ENCODE data around the gene PNLDC1.

Gene PNLDC1, protein sequence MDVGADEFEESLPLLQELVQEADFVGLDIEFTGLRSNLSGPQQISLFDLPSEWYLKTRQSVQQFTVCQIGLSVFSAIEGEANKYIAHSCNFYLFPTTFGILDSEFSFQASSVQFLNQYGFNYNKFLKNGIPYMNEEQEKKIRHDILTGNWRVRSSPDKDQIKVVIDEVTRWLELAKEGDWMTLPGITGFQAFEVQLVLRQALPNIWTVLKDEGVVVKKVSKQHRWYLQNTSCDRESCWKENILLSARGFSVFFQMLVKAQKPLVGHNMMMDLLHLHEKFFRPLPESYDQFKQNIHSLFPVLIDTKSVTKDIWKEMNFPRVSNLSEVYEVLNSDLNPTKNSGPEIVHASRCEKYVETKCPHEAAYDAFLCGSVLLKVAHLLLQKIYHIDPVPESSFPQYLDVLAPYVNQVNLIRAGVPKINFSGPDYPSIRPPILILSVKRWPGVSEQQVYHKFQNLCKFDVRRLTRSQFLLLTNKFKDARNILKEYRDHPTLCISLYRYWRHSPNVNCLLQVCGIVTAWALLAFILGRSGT

DNA sequence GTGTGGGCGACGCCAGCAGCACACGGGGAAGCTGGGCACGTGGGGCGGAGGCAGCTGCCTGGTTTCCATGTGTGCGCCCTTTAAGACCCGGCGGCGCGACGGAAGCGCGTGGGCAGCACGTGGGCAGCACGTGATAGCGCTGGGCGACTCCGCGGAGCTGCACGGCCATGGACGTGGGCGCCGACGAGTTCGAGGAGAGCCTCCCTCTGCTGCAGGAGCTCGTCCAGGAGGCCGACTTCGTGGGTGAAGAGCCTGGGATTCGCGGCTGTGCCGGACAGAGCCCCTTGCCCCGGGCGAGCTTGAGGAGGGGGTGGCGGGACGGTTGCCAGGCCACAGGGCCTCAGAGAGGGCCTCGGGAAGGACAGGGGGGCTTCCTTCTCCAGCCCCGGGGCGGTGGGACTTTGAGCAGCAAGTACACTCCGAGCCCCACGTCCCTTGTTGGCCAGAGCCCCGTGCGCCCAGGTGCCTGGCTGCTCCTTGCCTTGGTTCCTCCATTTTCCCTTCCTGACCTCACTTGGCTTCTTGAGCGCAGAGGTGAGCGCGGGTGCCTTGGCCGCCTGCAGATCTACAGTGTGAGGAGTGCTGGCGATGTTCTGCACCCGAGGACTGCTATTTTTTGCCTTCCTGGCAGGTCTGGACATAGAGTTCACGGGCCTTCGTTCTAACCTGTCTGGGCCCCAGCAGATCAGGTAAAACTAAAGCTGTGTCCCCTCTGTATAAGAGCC is at the start of gene PNLDC1:
PNLDC1 (plus strand) TSS at position 136 of the 725 bp plus-strand sequence; CDS start at position 168, 32 bp downstream.
- H3K4me3 ChIP-seq (ENCODE audit: low read length, poor library complexity, severe bottlenecking) = no peak within 1 kb of the TSS
- no peak within 1 kb of the TSS for H3K9ac ChIP-seq (ENCODE audit: low read depth, low read length, poor library complexity, severe bottlenecking)
- no peaks in the 10 kb centered on the region for H3K27me3 ChIP-seq (ENCODE audit: insufficient read depth, low read length, poor library complexity, severe bottlenecking)
- H3K79me2 ChIP-seq (ENCODE audit: insufficient read depth, low read length) = peaks cover 20% of the 10 kb centered on the region
- peaks cover 2% of the 10 kb centered on the region; the same call in 1 of the 2 replicates for H3F3A ChIP-seq (ENCODE audit: low read depth)
- H2AFZ ChIP-seq (ENCODE audit: low read length) = no peak within 1 kb of the TSS
- H3K36me3 ChIP-seq (ENCODE audit: insufficient read depth, low read length) = peaks cover 34% of the 10 kb centered on the region; the same call in 1 of the 2 replicates
- H3K4me1 ChIP-seq (ENCODE audit: insufficient read depth, low read length, poor library complexity, severe bottlenecking) = peaks cover 3% of the 10 kb centered on the region
- no peak for TF ChIP-seq EZH2phosphoT487 (IDR thresholded peaks at IDR 0.05; ENCODE audit: borderline replicate concordance)
- TF ChIP-seq, protein P1, sequence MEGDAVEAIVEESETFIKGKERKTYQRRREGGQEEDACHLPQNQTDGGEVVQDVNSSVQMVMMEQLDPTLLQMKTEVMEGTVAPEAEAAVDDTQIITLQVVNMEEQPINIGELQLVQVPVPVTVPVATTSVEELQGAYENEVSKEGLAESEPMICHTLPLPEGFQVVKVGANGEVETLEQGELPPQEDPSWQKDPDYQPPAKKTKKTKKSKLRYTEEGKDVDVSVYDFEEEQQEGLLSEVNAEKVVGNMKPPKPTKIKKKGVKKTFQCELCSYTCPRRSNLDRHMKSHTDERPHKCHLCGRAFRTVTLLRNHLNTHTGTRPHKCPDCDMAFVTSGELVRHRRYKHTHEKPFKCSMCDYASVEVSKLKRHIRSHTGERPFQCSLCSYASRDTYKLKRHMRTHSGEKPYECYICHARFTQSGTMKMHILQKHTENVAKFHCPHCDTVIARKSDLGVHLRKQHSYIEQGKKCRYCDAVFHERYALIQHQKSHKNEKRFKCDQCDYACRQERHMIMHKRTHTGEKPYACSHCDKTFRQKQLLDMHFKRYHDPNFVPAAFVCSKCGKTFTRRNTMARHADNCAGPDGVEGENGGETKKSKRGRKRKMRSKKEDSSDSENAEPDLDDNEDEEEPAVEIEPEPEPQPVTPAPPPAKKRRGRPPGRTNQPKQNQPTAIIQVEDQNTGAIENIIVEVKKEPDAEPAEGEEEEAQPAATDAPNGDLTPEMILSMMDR (conservative IDR thresholded peaks at IDR 0.05; ENCODE audit: low read length) = no peak
- H3K9me3 ChIP-seq (ENCODE audit: insufficient read depth, low read depth, low read length) = no peaks in the 10 kb centered on the region
- H3K4me2 ChIP-seq (ENCODE audit: low read depth, low read length, poor library complexity, severe bottlenecking) = no peak within 1 kb of the TSS
- H3K9me2 ChIP-seq (replicated peaks; ENCODE audit: low read depth, low read length) = no peaks in the 10 kb centered on the region
- peaks cover 5% of the 10 kb centered on the region for H4K20me1 ChIP-seq (ENCODE audit: insufficient read depth, low read length, poor library complexity, severe bottlenecking)

DNA sequence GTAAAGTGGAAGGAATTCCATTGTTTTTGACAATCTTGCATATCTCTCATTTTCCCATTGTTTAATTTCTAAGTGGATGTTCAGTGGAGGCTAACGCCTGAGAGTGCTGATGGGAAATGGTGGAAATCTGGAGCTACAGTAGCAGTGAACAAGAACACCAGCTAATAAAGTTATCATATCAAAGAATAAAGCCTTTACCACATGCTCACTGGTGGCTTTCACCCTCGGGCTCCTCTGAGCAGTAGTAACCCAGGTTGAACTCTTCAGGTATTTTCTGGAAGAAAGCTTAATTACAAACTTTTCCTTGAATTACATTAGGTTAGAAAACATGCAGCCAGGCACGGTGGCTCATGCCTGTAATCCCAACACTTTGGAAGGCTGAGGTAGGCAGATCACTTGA is 48.6 kb upstream of the PNLDC1 start:
- TF ChIP-seq, protein P1 (conservative IDR thresholded peaks at IDR 0.05; ENCODE audit: low read length) = no peak
- no peak for TF ChIP-seq EZH2phosphoT487 (IDR thresholded peaks at IDR 0.05; ENCODE audit: borderline replicate concordance)
- Histone ChIP-seq H3K36me3 (ENCODE audit: insufficient read depth, low read length) (peaks cover 93% of the 10 kb centered on the region), H3F3A (ENCODE audit: low read depth) (no peaks in the 10 kb centered on the region)

DNA sequence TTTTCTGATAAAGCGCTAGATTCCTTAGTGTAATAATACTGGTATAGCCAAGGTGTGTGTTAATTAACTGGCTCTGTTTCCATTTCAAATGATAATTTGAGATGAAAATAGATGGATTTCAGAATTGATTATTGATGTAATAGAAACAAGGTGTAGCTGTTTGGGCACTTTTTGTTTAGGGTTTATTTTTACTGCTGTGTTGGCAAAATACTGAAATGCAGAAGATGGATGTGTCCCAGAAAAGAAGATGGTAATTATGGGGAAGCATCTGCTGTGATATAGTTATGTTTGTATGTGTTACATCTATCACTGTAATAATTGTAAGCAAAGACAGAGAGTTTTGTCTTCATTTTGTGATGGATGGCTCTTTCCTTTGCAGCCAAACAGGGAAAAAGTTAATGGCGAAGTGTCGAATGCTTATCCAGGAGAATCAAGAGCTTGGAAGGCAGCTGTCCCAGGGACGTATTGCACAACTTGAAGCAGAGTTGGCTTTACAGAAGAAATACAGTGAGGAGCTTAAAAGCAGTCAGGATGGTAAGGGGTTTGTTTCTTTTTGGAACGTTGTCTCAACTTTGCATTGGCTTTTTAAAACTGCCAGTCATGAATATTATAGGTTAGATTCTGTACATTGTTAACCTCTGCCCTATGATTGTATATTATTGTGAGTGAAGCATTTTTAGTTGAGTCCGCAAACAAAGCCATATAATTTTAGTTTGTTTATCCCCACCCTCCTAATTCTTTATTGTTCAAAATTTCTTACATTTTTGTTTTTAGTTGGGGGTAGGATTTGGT is 46.8 kb upstream of the PNLDC1 start:
- Histone ChIP-seq H4K20me1 (ENCODE audit: insufficient read depth, low read length, poor library complexity, severe bottlenecking) (peaks cover 17% of the 10 kb centered on the region), H3K9me3 (ENCODE audit: insufficient read depth, low read depth, low read length) (no peaks in the 10 kb centered on the region), H3F3A (ENCODE audit: low read depth) (no peaks in the 10 kb centered on the region), H3K4me2 (ENCODE audit: low read depth, low read length, poor library complexity, severe bottlenecking) (no peak overlapping the region), H3K9ac (ENCODE audit: low read depth, low read length, poor library complexity, severe bottlenecking) (no peak overlapping the region), H3K79me2 (ENCODE audit: insufficient read depth, low read length) (no peaks in the 10 kb centered on the region; the same call in 1 of the 2 replicates), H3K4me3 (ENCODE audit: low read length, poor library complexity, severe bottlenecking) (no peak overlapping the region), H3K36me3 (ENCODE audit: insufficient read depth, low read length) (peaks cover 90% of the 10 kb centered on the region), H3K27me3 (ENCODE audit: insufficient read depth, low read length, poor library complexity, severe bottlenecking) (no peaks in the 10 kb centered on the region), H2AFZ (ENCODE audit: low read length) (no peak overlapping the region), H3K9me2 (replicated peaks; ENCODE audit: low read depth, low read length) (no peaks in the 10 kb centered on the region), H3K4me1 (ENCODE audit: insufficient read depth, low read length, poor library complexity, severe bottlenecking) (no peaks in the 10 kb centered on the region)
- no peak for TF ChIP-seq EZH2phosphoT487 (IDR thresholded peaks at IDR 0.05; ENCODE audit: borderline replicate concordance)
- TF ChIP-seq, protein P1 (conservative IDR thresholded peaks at IDR 0.05; ENCODE audit: low read length) = no peak

More for the DNA sequence above, 48.6 kb upstream of the PNLDC1 start:
- Histone ChIP-seq H3K4me2 (ENCODE audit: low read depth, low read length, poor library complexity, severe bottlenecking) (no peak overlapping the region), H3K9ac (ENCODE audit: low read depth, low read length, poor library complexity, severe bottlenecking) (no peak overlapping the region), H4K20me1 (ENCODE audit: insufficient read depth, low read length, poor library complexity, severe bottlenecking) (peaks cover 20% of the 10 kb centered on the region), H3K79me2 (ENCODE audit: insufficient read depth, low read length) (no peaks in the 10 kb centered on the region; the same call in 1 of the 2 replicates), H3K9me2 (replicated peaks; ENCODE audit: low read depth, low read length) (no peaks in the 10 kb centered on the region), H3K4me3 (ENCODE audit: low read length, poor library complexity, severe bottlenecking) (no peak overlapping the region), H3K27me3 (ENCODE audit: insufficient read depth, low read length, poor library complexity, severe bottlenecking) (no peaks in the 10 kb centered on the region), H2AFZ (ENCODE audit: low read length) (no peak overlapping the region), H3K4me1 (ENCODE audit: insufficient read depth, low read length, poor library complexity, severe bottlenecking) (no peaks in the 10 kb centered on the region), H3K9me3 (ENCODE audit: insufficient read depth, low read depth, low read length) (no peaks in the 10 kb centered on the region)

Measured in Loucy (cell line).